ENCODE results near the gene AP3S1.
"Not testable (repeated sequence)": the region's sequence is repeated elsewhere in the genome, so short reads cannot be mapped to it uniquely, and the experiment has no call there.

The AP3S1 gene

GRCh38 chr5:115872447-115872846 is 30.7 kb downstream of the AP3S1 start:
- no peak for DNase-seq (ENCODE audit: low read depth)

DNA sequence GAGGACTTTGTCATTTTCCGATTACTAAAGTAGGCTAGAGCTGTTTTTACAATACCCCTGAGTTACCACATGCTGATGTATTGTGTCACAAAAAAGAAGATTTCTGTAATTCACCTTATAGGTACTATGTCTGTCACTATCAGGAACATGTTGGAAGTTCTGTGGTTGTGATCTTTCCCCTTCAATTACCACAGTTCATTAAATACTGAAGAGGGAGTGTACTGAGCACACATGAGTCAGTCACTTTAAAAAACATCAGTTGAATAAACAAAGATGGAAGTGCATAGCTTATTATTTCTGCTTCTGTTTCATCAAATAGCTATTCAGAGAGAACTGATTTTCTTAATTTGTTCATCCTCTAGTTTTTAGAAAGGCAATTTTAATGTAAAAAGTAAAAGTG is 31.7 kb downstream of the AP3S1 start:
- DNase-seq (ENCODE audit: low read depth) = no peak

- DNase-seq (ENCODE audit: low read depth) = no peak
These were observed 33.7 kb downstream of the AP3S1 start for GRCh38 chr5:115875447-115875846.

DNA sequence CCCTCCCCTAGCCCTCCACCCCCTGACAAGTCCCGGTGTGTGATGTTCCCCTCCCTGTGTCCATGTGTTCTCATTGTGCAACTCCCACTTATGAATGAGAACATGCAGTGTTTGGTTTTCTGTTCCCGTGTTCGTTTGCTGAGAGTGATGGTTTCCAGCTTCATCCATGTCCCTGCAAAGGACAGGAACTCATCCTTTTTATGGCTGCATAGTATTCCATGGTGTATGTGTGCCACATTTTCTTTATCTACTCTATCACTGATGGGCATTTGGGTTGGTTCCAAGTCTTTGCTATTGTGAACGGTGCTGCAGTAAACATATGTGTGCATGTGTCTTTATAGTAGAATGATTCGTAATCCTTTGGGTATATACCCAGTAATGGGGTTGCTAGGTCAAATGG is 35.6 kb downstream of the AP3S1 start:
- DNase-seq (ENCODE audit: low read depth) = not testable (repeated sequence)

DNA sequence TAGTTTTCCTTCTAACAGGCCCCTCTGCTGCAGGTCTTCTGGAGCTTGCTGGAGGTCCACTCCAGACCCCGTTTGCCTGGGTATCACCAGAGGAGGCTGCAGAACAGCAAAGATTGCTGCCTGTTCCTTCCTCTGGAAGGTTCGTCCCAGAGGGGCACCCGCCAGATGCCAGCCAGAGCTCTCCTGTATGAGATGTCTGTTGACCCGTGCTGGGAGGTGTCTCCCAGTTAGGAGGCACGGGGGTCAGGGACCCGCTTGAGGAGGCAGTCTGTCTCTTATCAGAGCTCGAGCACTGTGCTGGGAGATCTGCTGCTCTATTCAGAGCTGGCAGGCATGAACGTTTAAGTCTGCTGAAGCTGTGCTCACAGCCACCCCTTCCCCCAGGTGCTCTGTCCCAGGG is 40.7 kb downstream of the AP3S1 start:
- not testable (repeated sequence) for DNase-seq (ENCODE audit: low read depth)

DNA sequence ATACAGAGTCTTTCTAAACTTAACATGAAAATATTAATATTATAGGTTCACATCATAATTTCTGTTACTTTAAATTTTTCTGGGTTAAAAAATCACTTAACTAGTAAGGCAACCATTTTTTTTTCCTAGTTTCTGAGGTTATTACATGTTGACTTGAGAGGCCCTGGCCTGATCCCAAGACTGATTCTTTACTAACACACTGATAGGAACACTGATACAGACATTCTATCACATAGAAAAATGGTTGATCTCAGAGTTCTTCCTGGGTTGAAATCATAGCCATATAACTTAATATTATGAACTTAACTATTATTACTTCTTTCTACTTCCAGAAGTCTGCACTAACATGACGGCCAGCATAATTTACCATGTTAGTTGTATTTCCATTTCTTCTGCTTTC is 43.0 kb downstream of the AP3S1 start:
- DNase-seq (ENCODE audit: low read depth) = no peak

GRCh38 chr5:115885208-115885607 is 43.5 kb downstream of the AP3S1 start:
- DNase-seq (ENCODE audit: low read depth) = not testable (repeated sequence)

DNA sequence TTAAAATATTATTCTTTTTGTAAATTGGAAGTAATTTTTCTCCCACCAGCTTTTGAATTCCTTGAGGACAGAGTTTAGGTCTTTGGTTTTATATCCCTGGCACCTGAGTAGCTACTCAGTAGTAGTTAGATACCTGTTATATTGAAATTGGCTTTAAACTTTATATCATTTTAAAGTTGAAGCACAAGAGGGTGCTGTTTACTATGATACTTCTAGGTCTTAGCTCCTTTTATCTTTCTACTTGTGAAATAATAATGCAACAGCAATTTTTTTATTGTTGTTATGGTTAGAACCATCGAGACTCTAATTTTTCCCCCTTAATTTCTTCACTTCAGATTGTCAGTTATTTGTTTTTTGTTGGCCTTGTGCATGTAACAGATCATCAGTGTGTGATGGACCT is 46.3 kb downstream of the AP3S1 start:
- no peak for DNase-seq (ENCODE audit: low read depth)

DNA sequence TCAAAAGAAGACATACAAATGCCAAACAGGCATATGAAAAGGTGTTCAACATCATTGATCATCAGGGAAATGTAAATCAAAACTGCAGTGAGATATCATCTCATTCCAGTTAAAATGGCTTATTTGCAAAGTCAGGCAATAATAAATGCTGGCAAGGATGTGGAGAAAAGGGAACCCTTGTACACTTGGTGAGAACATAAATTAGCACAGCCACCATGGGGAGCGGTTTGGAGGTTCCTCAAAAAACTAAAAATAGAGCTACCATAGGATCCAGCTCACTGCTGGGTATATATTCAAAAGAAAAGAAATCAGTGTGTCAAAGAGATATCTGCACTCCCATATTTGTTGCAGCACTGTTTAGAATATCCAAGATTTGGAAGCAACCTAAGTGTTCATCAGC is 50.3 kb downstream of the AP3S1 start:
- no peak for DNase-seq (ENCODE audit: low read depth)

GRCh38 chr5:115894342-115894741 is 52.6 kb downstream of the AP3S1 start:
- DNase-seq (ENCODE audit: low read depth) = no peak

DNA sequence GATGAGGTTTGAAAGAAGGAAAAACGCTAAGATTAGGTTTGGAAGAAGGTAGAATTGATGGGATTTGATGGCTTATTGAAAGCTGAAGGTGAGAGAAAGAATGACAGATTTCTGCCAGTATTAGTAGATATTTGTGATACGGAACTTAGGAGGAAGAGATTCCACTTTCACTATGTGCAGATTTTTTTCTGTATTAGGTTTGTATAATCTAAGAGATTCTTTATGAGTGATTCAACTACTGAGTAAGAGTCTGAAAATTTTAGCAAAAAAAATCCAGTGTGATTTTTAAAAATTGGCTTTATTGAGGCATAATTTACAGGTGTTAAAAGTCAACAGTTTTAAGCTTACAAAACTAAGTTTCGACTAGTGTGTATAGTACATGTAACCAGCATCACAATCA is 54.1 kb downstream of the AP3S1 start:
- no peak for DNase-seq (ENCODE audit: low read depth)

DNA sequence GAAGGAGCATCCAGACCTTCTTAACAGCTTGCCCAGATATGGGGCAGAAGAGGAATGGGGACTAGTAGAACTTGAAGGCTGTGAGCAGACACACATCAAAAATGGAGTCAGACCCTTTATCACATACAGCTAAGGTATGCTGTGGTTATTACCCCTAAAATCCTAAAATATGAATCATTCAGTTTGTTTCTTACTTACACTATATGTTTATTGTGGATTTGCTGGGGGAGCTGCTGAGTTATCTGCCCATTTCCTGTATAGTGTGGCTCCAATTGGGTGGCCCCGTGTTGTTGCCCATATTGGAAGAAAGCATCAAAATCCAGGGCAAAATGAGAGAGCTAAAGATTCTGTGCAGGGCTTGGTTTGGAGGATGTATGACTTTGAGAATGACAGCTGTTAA is 56.9 kb downstream of the AP3S1 start:
- peak; percentile 42 for DNase-seq (ENCODE audit: low read depth)

GRCh38 chr5:115907177-115907576 is 65.4 kb downstream of the AP3S1 start:
- DNase-seq (ENCODE audit: low read depth) = no peak

- not testable (repeated sequence) for DNase-seq (ENCODE audit: low read depth)
These were observed 72.1 kb downstream of the AP3S1 start for GRCh38 chr5:115913623-115914400.

GRCh38 chr5:115920171-115920725 is 78.5 kb downstream of the AP3S1 start:
- DNase-seq (ENCODE audit: low read depth) = no peak

DNA sequence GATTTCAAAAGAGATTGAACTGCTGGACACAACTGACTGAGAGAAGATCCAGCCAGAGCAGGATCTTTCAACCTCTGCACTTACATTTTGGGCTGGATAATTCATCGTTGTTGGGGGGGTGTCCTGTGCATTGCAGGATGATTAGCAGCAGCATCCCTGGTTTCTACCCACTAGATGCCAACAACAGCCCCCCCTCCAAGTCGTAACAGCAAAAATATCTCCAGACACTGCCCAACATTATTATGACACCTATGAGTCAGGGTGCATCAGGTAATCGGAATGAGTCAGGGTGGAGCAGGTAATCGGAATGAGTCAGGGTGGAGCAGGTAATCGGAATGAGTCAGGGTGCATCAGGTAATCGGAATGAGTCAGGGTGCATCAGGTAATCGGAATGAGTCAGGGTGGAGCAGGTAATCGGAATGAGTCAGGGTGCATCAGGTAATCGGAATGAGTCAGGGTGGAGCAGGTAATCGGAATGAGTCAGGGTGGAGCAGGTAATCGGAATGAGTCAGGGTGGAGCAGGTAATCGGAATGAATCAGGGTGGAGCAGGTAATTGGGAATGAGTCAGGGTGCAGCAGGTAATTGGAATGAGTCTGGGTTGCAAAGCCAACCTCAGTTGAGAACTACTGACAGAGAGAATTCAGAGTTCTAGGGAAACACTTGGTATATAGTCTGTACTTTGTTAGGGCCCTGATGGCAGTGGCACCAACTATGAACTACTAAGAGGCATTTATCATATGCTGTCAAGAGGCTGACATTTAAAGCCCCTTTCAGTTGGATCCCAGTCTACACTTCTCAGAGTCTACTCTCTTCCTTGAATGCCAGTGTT is 87.1 kb downstream of the AP3S1 start:
- DNase-seq (ENCODE audit: low read depth) = not testable (repeated sequence)

GRCh38 chr5:115930171-115930570 is 88.4 kb downstream of the AP3S1 start:
- not testable (repeated sequence) for DNase-seq (ENCODE audit: low read depth)

- no peak for DNase-seq (ENCODE audit: low read depth)
These were observed 89.0 kb downstream of the AP3S1 start for GRCh38 chr5:115930630-115931337.

- no peak for DNase-seq (ENCODE audit: low read depth)
These were observed 91.3 kb downstream of the AP3S1 start for GRCh38 chr5:115932991-115933390.

DNA sequence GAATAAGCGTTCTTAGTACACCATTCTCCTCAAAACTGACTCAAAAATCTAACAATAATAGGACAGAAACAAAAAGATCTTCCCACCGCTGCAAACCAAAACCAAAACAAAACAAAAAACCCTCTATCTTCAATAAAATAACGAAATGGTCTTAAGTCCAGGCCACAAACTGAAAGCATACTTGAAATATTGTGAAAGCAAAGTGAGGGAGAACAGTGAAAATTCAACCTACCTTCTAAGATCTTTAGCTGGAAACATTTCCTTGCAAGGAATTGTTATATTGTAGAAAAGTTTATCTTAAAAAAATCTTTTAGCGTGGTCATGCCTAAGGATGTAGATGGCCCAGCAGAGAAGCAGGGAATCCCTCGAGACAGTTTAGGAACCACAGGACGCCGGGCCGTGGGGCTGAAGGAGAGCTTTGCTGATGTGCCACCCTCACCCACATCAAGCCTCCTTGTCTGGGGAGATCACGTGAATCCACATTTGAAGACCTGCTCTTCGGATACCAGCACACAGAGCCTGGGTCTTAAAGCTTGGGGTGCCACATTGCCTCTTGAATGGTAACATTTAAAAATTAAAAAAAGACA is 92.7 kb downstream of the AP3S1 start:
- DNase-seq (ENCODE audit: low read depth) = no peak

- DNase-seq (ENCODE audit: low read depth) = no peak
These were observed 94.3 kb downstream of the AP3S1 start for GRCh38 chr5:115936031-115936430.

DNA sequence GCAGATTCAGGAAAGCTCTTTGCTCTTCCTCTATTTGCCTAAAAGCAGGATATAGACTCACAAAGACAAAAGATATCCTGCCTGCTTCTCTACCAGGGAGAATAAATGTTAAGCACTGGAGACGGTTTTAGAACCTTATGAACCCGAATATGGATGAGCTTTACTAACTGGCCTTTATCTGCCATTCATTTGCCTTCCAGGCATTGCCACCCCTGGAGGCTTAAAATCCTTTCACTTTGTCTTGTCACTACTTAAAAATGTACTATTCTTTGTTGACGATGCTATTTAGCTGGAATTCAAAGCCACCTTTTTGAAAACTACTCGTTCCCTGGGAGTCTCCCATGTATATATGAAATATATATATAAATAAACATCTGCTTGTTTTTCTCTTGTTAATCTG is 97.3 kb downstream of the AP3S1 start:
- DNase-seq (ENCODE audit: low read depth) = no peak
